Activated CD4-positive, alpha-beta T cell treated with anti-CD3 and anti-CD28 coated beads for 24 hours (primary cell): ENCODE measurements around the gene ABHD5.

ENCODE experiments used
- DNase-seq, 2 donors: peaks; one replicate each; pipeline ENCODE4 v3.0.0-alpha.2; 2020; ENCODE audit warnings: low read depth in 2 of 2

ABHD5 gene

DNA sequence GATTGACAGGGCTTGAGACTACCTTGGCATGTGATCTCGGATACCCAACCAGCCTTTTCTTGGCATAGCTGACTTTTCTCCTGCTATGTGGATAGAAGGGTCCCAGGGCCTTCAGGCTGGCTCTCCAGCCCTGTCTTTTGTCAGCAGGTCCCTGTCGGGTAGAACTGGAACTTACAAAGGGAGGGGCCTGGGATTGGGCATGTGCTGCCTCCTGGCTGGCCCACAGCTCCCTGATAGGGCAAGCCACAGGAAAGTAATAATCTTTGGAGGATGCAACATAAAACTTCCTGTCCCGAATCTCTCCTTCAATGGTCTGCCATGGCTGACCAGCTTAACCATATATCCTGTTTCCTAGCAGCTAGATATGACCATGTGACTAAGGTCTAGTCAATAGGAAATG is 89.1 kb downstream of the ABHD5 start:
- DNase-seq = no peak

DNA sequence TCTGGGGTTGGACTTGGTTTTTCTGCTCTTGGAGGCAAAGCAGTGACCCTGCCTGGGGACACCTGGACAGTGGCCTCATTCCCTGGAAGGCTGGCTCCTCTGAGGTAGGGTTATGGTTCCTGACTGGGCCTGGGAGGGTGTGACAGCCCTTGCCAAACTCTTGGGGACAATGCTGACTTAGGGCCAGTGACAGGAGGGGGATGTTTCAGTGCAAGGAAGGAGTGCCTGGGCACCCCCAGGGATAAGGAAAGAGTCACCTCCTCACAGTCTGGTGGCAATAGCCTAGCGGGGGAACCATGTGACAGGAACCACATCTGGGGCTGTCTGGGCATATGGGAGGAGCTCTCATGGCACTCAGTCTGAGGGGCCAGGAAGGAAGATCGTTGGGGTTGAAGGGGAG is 91.8 kb downstream of the ABHD5 start:
- no peak for DNase-seq
